LNCaP clone FGC (cell line): ENCODE results near the gene CLEC10A.
"Not testable (repeated sequence)": the region's sequence is repeated elsewhere in the genome, so short reads cannot be mapped to it uniquely, and the experiment has no call there.

Experiments used
- DNase-seq: peaks from one replicate; pipeline ENCODE4 v3.0.0-alpha.2; 2011; ENCODE audit warnings: low read depth
- H3K4me3 ChIP-seq: 2 replicates; pipeline ENCODE4 v1.5.1; 2011; ENCODE audit warnings: mild to moderate bottlenecking, low read depth, low read length, control low read depth
- CTCF ChIP-seq: IDR thresholded peaks from 2 replicates; pipeline ENCODE4 v1.5.1; 2012; ENCODE audit warnings: mild to moderate bottlenecking; ENCODE audit not compliant: control insufficient read depth, insufficient read depth; ENCODE audit errors: extremely low read depth

The CLEC10A gene

DNA sequence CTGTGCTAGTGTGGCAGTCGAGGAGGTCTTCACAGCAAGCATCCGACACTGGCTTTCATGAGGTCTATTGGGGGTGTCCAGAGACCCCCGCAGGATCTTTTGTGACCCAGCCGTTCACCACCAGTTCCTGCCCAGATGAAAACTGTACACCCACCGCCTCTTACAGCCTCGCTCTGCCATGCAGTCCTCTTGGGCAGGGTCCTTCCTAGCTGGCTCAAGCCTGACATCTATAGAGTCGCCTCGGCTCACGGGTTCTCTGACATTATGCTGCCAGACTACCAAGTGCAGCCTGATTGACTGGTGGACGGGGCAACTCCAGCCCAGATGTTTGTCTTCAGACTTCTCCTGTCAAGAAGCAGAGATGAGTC, 14.6 kb upstream of the CLEC10A start:
- no peak overlapping the region for H3K4me3 ChIP-seq
- no peak for DNase-seq
- TF ChIP-seq CTCF, result no peak

DNA sequence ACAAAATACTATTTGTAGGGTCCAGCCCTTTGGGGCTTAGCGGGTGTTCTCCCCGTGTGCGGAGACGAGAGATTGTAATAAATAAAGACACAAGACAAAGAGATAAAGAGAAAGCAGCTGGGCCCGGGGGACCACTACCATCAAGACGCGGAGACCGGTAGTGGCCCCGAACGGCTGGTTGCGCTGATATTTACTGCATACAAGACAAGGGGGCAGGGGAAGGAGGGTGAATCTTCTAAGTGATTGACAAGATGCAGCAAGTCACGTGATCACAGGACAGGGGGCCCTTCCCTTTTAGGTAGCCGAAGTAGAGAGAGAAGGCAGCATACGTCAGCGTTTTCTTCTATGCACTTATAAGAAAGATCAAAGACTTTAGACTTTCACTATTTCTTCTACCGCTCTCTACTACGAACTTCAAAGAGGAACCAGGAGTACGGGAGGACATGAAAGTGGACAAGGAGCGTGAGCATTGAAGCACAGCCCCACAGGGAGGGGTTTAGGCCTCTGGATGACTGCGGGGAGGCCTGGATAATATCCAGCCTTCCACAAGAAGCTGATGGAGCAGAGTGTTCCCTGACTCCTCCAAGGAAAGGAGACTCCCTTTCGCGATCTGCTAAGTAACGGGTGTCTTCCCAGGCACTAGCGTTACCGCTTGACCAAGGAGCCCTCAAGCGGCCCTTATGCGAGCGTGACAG, 11.4 kb upstream of the CLEC10A start:
- H3K4me3 ChIP-seq, DNase-seq: not testable (repeated sequence)

GRCh38 chr17:7089570-7089969, 9.5 kb upstream of the CLEC10A start:
- not testable (repeated sequence) for DNase-seq, H3K4me3 ChIP-seq

- H3K4me3 ChIP-seq, DNase-seq: not testable (repeated sequence)
Observed at GRCh38 chr17:7088442-7088841, 8.4 kb upstream of the CLEC10A start.

DNA sequence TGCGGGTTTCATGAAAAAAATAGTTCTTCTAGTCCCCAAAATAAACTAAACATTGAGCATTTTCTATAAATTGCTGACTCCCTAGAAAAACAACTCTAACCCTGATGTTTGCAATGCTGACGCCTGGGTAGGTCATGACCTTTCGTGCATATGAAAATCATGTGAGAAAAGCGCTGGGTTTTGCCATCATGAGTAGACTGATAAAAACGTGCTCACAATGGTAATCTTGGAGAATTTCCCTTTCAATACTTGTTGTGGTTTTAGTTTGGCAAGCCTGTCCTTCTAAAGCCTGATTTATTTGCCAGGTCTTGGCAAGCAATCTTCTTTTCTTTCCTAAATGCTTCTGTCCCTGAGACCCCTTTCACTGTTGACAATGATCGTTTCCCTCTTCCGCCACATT, 4.0 kb upstream of the CLEC10A start:
- TF ChIP-seq CTCF, result no peak
- no peak for DNase-seq
- H3K4me3 ChIP-seq, result no peak overlapping the region

DNA sequence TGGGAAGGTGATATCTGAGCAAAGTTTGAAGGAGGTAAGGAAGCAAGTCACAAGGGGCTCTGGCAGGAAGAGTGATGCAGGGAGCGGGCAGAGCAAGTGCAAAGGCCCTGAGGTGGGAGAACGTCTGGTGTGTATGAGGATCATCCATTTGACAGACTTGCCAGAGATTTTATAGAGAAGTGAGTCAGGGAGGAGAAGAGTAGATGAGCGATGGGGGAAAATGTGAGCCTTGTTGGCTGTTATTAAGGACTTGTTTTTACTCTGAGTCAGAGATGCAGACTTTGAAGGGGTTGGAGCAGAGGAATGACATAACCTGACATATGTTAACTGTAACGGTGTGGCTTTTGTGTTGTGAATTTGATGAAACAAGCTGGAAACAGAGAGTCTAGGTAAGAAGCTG, 3.5 kb upstream of the CLEC10A start:
- no peak for TF ChIP-seq CTCF
- no peak overlapping the region for H3K4me3 ChIP-seq
- DNase-seq, result no peak

GRCh38 chr17:7081341-7082062, 1.5 kb upstream of the CLEC10A start:
- no peak for TF ChIP-seq CTCF
- DNase-seq, result no peak
- H3K4me3 ChIP-seq, result no peak overlapping the region

DNA sequence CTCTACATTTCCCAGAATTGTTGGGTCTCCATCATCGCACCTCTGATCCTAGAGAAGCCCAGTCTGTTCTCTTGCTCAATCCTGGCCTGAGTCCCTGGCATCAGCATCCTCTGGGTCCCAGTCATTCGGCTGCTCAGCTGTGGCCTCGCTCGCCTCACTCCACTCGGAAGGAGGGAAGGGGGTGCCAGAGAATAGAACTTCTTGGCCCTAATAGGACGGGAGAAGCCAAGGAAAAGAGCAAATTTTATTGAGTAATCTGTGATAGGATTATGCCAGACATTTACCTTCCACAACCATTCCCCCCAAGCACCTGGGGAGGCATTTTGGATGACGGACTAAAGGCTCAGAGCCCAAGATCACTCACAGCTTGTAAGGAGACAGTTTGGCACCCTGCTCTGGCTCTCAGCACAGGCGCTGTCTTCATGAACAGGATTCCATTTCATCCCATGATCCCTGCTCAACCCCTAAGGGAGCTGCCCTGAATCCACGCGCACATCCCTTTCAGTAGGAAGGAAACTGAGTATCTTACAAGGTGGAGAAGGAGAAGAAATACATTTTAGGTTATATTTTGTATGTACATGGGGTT, 498 bp upstream of the CLEC10A start:
- no peak for DNase-seq
- H3K4me3 ChIP-seq, result no peak overlapping the region
- no peak for TF ChIP-seq CTCF
